Measurements from ENCODE around the gene USF1.

GRCh38 chr1:161018631-161018930 is 27.2 kb downstream of the USF1 start:
- TF ChIP-seq CTCF (IDR thresholded peaks at IDR 0.05; ENCODE audit: borderline replicate concordance, extremely low read depth, low read length, poor library complexity, severe bottlenecking) (no peak), EZH2 (IDR thresholded peaks at IDR 0.05; ENCODE audit: borderline replicate concordance, low read depth, low read length, severe bottlenecking) (no peak)

All from DND-41 (cell line).